ENCODE results near the gene MRRF.

DNA sequence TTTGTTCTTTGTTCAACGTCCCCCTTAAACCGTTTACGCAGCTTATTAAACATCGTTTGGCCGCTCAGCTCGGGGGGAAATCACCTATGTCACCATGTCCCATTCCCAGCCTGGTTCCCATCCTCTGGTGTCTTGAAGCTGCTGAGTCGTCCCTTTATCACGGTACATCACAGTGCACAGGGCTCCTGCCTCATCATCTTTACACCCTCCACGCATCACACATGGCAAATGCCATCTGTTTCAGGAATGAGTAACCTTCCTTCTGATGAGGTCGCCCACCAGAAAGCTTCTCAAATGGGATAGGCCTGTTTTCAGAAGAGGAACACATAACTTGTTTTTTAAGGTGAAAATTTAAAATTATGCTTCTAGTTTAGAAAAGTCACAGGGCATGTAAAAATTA lies 28.0 kb upstream of the MRRF start:
- TF ChIP-seq, protein P1, sequence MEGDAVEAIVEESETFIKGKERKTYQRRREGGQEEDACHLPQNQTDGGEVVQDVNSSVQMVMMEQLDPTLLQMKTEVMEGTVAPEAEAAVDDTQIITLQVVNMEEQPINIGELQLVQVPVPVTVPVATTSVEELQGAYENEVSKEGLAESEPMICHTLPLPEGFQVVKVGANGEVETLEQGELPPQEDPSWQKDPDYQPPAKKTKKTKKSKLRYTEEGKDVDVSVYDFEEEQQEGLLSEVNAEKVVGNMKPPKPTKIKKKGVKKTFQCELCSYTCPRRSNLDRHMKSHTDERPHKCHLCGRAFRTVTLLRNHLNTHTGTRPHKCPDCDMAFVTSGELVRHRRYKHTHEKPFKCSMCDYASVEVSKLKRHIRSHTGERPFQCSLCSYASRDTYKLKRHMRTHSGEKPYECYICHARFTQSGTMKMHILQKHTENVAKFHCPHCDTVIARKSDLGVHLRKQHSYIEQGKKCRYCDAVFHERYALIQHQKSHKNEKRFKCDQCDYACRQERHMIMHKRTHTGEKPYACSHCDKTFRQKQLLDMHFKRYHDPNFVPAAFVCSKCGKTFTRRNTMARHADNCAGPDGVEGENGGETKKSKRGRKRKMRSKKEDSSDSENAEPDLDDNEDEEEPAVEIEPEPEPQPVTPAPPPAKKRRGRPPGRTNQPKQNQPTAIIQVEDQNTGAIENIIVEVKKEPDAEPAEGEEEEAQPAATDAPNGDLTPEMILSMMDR (IDR thresholded peaks at IDR 0.05) = no peak
- TF ChIP-seq EZH2phosphoT487 (IDR thresholded peaks at IDR 0.05) (no peak), EZH2 (IDR thresholded peaks at IDR 0.05) (no peak)
